MM.1S (cell line): ENCODE data around the gene SS18L1.

ENCODE experiments used
- DNase-seq: peaks from one replicate; pipeline ENCODE4 v3.0.0-alpha.2; 2015
- H2AFZ ChIP-seq: fragments of 300-600 bp; sonication (generic); 2 replicates; pipeline ENCODE4 v1.6.0; 2016; ENCODE audit warnings: antibody characterized with exemption, low read length
- H3F3A ChIP-seq: fragments of 300-600 bp; sonication (generic); 2 replicates; pipeline ENCODE4 v1.6.1; 2016; ENCODE audit warnings: mild to moderate bottlenecking, antibody characterized with exemption, low read length, moderate library complexity, mixed read lengths; ENCODE audit not compliant: insufficient read depth
- H3K27ac ChIP-seq: fragments of 300-600 bp; sonication (generic); 2 replicates; pipeline ENCODE4 v1.5.1; 2016; ENCODE audit warnings: mild to moderate bottlenecking, low read length
- H3K27me3 ChIP-seq: fragments of 300-600 bp; sonication (generic); replicated peaks from 2 replicates; pipeline ENCODE4 v1.6.0; 2016; ENCODE audit warnings: low read length; ENCODE audit not compliant: insufficient read depth
- H3K36me3 ChIP-seq: fragments of 300-600 bp; sonication (generic); replicated peaks from 2 replicates; pipeline ENCODE4 v1.6.1; 2016; ENCODE audit warnings: mild to moderate bottlenecking, low read length, mixed read lengths; ENCODE audit not compliant: insufficient read depth
- H3K4me1 ChIP-seq: fragments of 300-600 bp; sonication (generic); 2 replicates; pipeline ENCODE4 v1.6.1; 2016; ENCODE audit warnings: low read length, mixed read lengths
- H3K4me2 ChIP-seq: fragments of 300-600 bp; sonication (generic); 2 replicates; pipeline ENCODE4 v1.6.0; 2016; ENCODE audit warnings: low read depth, low read length
- H3K4me3 ChIP-seq: fragments of 300-600 bp; sonication (generic); 2 replicates; pipeline ENCODE4 v1.5.1; 2016; ENCODE audit warnings: low read length, mixed read lengths
- H3K79me2 ChIP-seq: fragments of 300-600 bp; sonication (generic); 2 replicates; pipeline ENCODE4 v1.6.1; 2016; ENCODE audit warnings: mixed run types, low read length, mixed read lengths
- H3K9ac ChIP-seq: fragments of 300-600 bp; sonication (generic); 2 replicates; pipeline ENCODE4 v1.6.1; 2016; ENCODE audit warnings: low read length, mixed read lengths
- H3K9me2 ChIP-seq: fragments of 300-600 bp; sonication (generic); replicated peaks from 2 replicates; pipeline ENCODE4 v1.6.1; 2016; ENCODE audit warnings: mild to moderate bottlenecking, low read length, mixed read lengths; ENCODE audit not compliant: insufficient read depth
- H3K9me3 ChIP-seq: fragments of 300-600 bp; sonication (generic); replicated peaks from 2 replicates; pipeline ENCODE4 v1.6.1; 2016; ENCODE audit warnings: mild to moderate bottlenecking, low read length, mixed read lengths; ENCODE audit not compliant: insufficient read depth
- H4K20me1 ChIP-seq: fragments of 300-600 bp; sonication (generic); 2 replicates; pipeline ENCODE4 v1.6.1; 2016; ENCODE audit warnings: mild to moderate bottlenecking, low read length, moderate library complexity, mixed read lengths; ENCODE audit not compliant: insufficient read depth
- EZH2 ChIP-seq: fragments of 300-600 bp; sonication (generic); optimal IDR thresholded peaks from 2 replicates; pipeline ENCODE3; 2017; ENCODE audit warnings: low read depth, mild to moderate bottlenecking, antibody characterized with exemption, low read length, mixed read lengths
- EZH2phosphoT487 ChIP-seq: fragments of 300-600 bp; sonication (generic); IDR thresholded peaks from 2 replicates; pipeline ENCODE4 v1.6.1; 2018; ENCODE audit warnings: antibody characterized with exemption, low read length
- TF ChIP-seq, protein P1 (sequence below): fragments of 300-600 bp; sonication (generic); IDR thresholded peaks from 2 replicates; pipeline ENCODE4 v1.5.1; 2016; ENCODE audit warnings: antibody characterized with exemption, low read length, mixed read lengths

Gene SS18L1

DNA sequence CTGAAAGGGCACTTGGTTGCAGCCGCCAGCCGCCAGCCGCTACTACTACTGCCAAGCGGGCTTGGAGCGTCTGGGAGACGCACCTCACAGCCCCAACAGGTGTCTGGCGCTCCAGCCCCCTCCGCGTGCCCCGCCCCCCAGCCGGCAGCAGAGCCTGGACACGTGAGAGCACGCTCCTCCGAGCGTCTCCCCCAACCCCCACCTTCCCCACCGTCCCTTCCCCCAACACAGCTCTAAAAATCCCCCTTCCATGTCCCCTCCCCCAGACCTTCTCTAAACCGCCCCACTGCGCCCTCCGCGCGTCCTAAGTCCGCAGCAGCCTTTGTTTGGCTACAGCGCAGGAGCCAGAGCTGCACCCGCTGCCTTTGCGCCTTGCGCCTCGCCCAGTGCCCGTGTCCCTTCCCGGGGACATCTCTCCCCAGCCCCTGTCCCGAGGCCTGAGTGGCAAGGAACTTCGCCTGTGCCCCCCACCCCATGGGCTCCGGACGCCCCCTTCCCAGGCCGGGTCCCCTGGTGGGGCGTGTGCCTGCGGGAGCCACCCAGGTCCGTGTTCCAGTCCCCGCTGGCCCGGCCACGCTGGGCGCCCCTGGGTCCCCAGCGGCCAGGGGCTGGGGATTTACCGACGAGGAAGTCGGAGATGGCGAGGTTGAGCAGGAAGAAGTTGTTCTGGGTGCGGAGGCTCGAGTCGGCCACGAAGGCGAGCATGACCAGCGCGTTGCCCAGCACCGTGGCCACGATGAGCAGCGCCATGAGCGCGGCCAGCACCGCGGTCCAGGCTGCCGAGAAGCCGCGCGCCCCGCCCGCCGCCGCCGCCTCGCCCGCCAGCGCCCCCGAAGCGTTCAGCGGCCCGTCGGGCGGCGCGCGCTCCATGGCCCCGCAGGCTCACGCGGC is 75.8 kb downstream of the SS18L1 start:
- Histone ChIP-seq H3F3A (no peaks in the 10 kb centered on the region), H4K20me1 (0 out of 2 replicates have a peak, but pooled peaks cover 3% of the 10 kb centered on the region), H3K4me1 (no peaks in the 10 kb centered on the region), H3K4me2 (no peak overlapping the region), H3K9me3 (no peaks in the 10 kb centered on the region), H3K9me2 (no peaks in the 10 kb centered on the region), H3K4me3 (no peak overlapping the region), H3K27me3 (peaks cover 92% of the 10 kb centered on the region), H3K36me3 (no peaks in the 10 kb centered on the region), H3K9ac (no peak overlapping the region), H3K79me2 (no peaks in the 10 kb centered on the region), H2AFZ (no peak overlapping the region), H3K27ac (no peak overlapping the region)
- DNase-seq: no peak
- TF ChIP-seq EZH2phosphoT487 (no peak), EZH2 (no peak)
- TF ChIP-seq, protein P1, sequence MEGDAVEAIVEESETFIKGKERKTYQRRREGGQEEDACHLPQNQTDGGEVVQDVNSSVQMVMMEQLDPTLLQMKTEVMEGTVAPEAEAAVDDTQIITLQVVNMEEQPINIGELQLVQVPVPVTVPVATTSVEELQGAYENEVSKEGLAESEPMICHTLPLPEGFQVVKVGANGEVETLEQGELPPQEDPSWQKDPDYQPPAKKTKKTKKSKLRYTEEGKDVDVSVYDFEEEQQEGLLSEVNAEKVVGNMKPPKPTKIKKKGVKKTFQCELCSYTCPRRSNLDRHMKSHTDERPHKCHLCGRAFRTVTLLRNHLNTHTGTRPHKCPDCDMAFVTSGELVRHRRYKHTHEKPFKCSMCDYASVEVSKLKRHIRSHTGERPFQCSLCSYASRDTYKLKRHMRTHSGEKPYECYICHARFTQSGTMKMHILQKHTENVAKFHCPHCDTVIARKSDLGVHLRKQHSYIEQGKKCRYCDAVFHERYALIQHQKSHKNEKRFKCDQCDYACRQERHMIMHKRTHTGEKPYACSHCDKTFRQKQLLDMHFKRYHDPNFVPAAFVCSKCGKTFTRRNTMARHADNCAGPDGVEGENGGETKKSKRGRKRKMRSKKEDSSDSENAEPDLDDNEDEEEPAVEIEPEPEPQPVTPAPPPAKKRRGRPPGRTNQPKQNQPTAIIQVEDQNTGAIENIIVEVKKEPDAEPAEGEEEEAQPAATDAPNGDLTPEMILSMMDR: no peak

DNA sequence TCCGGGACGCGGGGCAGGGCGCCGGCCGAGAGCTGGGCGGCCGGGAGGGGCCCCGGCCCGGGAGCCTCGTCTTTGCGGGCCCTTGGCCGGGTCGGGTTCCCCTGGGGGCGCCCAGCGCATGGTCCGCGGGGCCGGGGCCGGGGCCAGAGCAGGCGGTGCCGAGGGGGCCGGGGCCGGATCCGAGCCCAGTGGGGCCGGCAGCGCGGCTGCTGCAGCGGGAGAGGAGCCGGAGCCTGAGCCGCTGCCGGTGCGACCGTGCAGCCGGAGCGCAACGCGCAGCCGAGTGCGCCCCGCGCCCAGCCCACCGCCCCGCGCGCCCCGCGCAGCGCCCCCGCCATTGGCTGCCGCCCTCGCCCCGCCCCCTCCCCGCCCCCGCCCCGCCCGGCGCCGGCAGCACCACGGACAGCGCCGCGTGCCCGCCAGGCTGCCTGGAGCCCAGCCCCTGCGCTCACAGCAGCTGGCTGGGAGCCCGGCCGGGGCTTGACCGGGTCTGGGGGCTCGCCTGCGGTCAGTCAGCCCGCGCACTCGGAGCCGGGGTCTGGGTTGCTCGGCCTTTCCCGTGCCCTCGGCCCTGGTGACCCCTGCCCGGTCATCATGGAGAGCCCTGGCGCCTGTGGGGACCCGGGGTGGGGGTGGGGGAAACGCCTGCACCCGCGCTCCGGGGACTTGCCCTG is 76.6 kb downstream of the SS18L1 start, which contains the start of gene HRH3:
HRH3 (minus strand) TSS at position 287 of the 674 bp plus-strand sequence. CDS start 308 bp downstream, outside the sequence.
- H3K4me1 ChIP-seq: no peaks in the 10 kb centered on the region

DNA sequence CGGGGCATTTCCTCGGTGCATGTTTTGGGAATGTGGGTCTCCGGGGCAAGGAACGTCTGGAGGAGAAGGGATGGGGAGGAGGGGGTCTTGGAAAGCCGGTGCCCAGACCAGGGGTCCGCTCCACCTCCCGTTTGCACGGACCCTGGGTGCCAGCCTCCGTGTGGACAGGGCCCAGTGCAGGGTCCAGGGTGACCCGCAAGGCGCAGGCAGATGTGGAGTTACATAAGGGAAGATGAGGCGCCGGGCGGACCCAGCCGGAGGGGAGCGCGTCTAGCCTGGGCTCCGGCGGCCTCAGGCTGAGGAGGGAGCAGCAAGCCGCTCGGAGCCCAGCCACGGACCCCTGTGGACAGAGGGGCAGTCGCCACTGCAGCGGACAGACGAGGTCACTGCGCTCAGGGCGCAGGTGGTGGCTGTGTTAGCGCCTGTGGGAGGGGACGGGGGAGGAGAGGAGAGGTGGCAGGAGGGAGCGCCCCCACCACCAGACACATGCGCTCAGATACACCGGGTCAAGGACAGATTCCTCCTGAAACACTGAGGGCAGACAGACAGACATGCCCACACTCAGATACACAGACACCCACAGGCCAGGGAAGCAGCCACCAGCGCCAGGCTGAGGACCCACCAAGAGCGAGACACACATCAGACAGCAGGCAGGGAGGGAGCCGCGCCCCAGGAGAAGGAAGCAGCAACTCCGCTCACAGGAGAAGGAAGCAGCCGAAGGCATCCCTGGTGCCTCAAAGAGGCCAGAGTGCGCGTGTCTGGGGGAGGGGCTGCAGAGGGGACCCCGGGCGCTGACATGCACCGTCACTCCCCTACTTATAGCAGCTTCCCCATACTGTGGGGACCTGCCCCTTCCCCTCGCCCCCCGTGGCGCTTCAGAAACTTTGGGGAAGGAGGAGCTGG is 77.3 kb downstream of the SS18L1 start:
- Histone ChIP-seq H3K79me2 (no peaks in the 10 kb centered on the region), H3F3A (no peaks in the 10 kb centered on the region), H4K20me1 (0 out of 2 replicates have a peak, but pooled peaks cover 3% of the 10 kb centered on the region), H3K9me3 (no peaks in the 10 kb centered on the region), H3K4me2 (no peak overlapping the region; the same call in 1 of the 2 replicates), H3K27ac (no peak overlapping the region), H3K4me1 (no peaks in the 10 kb centered on the region), H3K9me2 (no peaks in the 10 kb centered on the region), H3K27me3 (peaks cover 92% of the 10 kb centered on the region), H2AFZ (no peak overlapping the region), H3K4me3 (no peak overlapping the region), H3K36me3 (no peaks in the 10 kb centered on the region), H3K9ac (no peak overlapping the region)
- TF ChIP-seq, protein P1: no peak
- TF ChIP-seq EZH2phosphoT487: no peak
- TF ChIP-seq EZH2: no peak
- no peak for DNase-seq

More for the DNA sequence above, 76.6 kb downstream of the SS18L1 start, which contains the start of gene HRH3:
- DNase-seq: peak; percentile 49
- H3K9me3 ChIP-seq: no peaks in the 10 kb centered on the region
- no peaks in the 10 kb centered on the region for H3K9me2 ChIP-seq
- no peak within 1 kb of the TSS for H3K27ac ChIP-seq
- H2AFZ ChIP-seq: no peak within 1 kb of the TSS
- H4K20me1 ChIP-seq: 0 out of 2 replicates have a peak, but pooled peaks cover 3% of the 10 kb centered on the region
- no peaks in the 10 kb centered on the region for H3F3A ChIP-seq
- no peak for TF ChIP-seq EZH2
- no peak for TF ChIP-seq EZH2phosphoT487
- TF ChIP-seq, protein P1: no peak
- no peak within 1 kb of the TSS for H3K9ac ChIP-seq
- no peaks in the 10 kb centered on the region for H3K79me2 ChIP-seq
- H3K4me3 ChIP-seq: no peak within 1 kb of the TSS
- no peaks in the 10 kb centered on the region for H3K36me3 ChIP-seq
- peaks cover 92% of the 10 kb centered on the region for H3K27me3 ChIP-seq
- no peak within 1 kb of the TSS; the same call in 1 of the 2 replicates for H3K4me2 ChIP-seq
